HEK293T (cell line): ENCODE measurements around the gene ECE2.
"Not testable (repeated sequence)": the region's sequence is repeated elsewhere in the genome, so short reads cannot be mapped to it uniquely, and the experiment has no call there.

ENCODE experiments used
- CTCF ChIA-PET: fragments of 350-600 bp; formaldehyde crosslinking; extraction: SDS; loops from one replicate; lab custom pipeline; 2021; ENCODE audit warnings: antibody characterized with exemption, inconsistent platforms; lab: Yijun Ruan, JAX
- POLR2A ChIA-PET: fragments of 350-600 bp; formaldehyde crosslinking; extraction: SDS; loops from one replicate; lab custom pipeline; 2020; ENCODE audit warnings: antibody characterized with exemption, inconsistent platforms; lab: Yijun Ruan, JAX
- DNase-seq: peaks from one replicate; pipeline ENCODE4 v3.0.0; 2012; ENCODE audit warnings: mixed read lengths; ENCODE audit errors: extremely low spot score
- ARNT ChIP-seq: fragments of 450-650 bp; IDR thresholded peaks from 2 replicates; pipeline ENCODE4 v1.6.1; 2017; ENCODE audit warnings: mild to moderate bottlenecking
- BHLHE40 ChIP-seq: fragments of 450-650 bp; IDR thresholded peaks from 2 replicates; pipeline ENCODE4 v1.6.1; 2016; ENCODE audit warnings: mild to moderate bottlenecking, moderate library complexity, borderline replicate concordance
- CTBP1 ChIP-seq: fragments of 450-650 bp; IDR thresholded peaks from 2 replicates; pipeline ENCODE4 v1.6.1; 2016; ENCODE audit warnings: borderline replicate concordance
- ELF4 ChIP-seq: fragments of 450-650 bp; IDR thresholded peaks from 2 replicates; pipeline ENCODE4 v1.6.1; 2017; ENCODE audit warnings: antibody characterized with exemption
- FOXA1 ChIP-seq: fragments of 450-650 bp; IDR thresholded peaks from 2 replicates; pipeline ENCODE4 v1.6.1; 2016; ENCODE audit warnings: mild to moderate bottlenecking
- FOXK2 ChIP-seq: fragments of 450-650 bp; IDR thresholded peaks from 2 replicates; pipeline ENCODE4 v1.6.1; 2016; ENCODE audit warnings: mild to moderate bottlenecking
- FOXM1 ChIP-seq: fragments of 450-650 bp; IDR thresholded peaks from 2 replicates; pipeline ENCODE4 v1.6.1; 2017; ENCODE audit warnings: mild to moderate bottlenecking, borderline replicate concordance
- HDGF ChIP-seq: fragments of 450-650 bp; IDR thresholded peaks from 2 replicates; pipeline ENCODE4 v1.6.1; 2017; ENCODE audit warnings: antibody characterized with exemption, borderline replicate concordance
- L3MBTL2 ChIP-seq: fragments of 450-650 bp; conservative IDR thresholded peaks from 2 replicates; pipeline ENCODE4 v1.6.1; 2016; ENCODE audit warnings: mild to moderate bottlenecking
- LEF1 ChIP-seq: fragments of 450-650 bp; IDR thresholded peaks from 2 replicates; pipeline ENCODE4 v1.6.1; 2017; ENCODE audit warnings: mild to moderate bottlenecking, borderline replicate concordance
- NFRKB ChIP-seq: fragments of 450-650 bp; IDR thresholded peaks from 2 replicates; pipeline ENCODE4 v1.6.1; 2016; ENCODE audit warnings: mild to moderate bottlenecking, moderate library complexity
- SP1 ChIP-seq: fragments of 450-650 bp; IDR thresholded peaks from 2 replicates; pipeline ENCODE4 v1.6.1; 2017
- SUZ12 ChIP-seq: fragments of 450-650 bp; IDR thresholded peaks from 2 replicates; pipeline ENCODE4 v1.6.1; 2016; ENCODE audit warnings: mild to moderate bottlenecking
- TARDBP ChIP-seq: fragments of 450-650 bp; IDR thresholded peaks from 2 replicates; pipeline ENCODE4 v1.6.1; 2016
- ZNF384 ChIP-seq: fragments of 450-650 bp; IDR thresholded peaks from 2 replicates; pipeline ENCODE4 v1.6.1; 2016
- TF ChIP-seq, protein P1 (sequence below): fragments of 450-650 bp; IDR thresholded peaks from 2 replicates; pipeline ENCODE4 v1.6.1; 2016

Gene ECE2

DNA sequence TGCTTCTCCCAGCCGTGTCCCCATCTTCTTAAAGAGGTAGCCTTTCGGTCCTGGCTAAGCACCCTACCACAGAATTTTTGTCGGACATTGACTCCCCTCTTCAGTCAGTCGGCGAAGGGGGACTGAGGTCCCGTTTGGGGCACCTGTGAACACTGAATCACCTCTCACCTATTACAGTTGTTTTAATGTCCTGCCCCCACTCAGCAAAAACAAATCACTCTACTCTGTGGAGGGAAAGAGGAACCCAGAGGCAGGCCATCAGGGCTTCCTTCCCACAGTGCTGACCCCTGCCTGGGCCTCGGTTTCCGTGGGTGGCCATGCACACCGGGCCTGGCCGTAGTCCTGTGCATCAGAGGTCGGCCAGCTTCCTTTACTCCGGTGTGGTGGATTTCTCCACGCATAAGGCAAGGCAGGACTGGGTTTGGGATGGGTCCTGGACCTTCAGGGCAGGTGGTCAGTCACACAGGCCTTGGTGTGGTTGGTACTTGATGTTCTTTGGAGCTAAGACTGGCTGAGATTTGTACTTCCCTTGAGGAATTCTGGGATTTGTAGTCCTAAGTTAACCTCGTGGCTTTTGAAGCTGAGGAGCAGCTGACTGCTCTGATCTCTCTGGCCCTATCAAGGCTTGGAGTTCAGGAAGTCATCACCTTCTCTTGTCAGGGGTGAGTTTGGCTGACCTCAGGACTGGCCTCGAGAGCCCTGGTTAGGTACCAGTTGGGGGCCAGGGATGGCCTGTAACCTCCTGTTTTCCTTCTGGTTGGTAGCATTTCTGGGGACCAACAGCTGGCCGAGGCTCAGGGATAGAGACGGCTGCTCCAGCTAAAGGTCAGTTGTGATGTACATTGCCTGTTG, 61.0 kb downstream of the ECE2 start:
- ChIA-PET CTCF (interaction anchor here (1.1 kb wide), 1 partner anchor 12 kb away, joined by 7 read pairs; no protein-coding TSS in a partner anchor), POLR2A (interaction anchor here (1.7 kb wide), 1 partner anchor 26 kb away, joined by 9 read pairs; the partner anchor contains the start of genes CLCN2 and POLR2H)
- DNase-seq, result peak; percentile 22
- no peak for TF ChIP-seq TARDBP
- TF ChIP-seq BHLHE40, result no peak
- TF ChIP-seq ELF4, result no peak
- no peak for TF ChIP-seq HDGF
- no peak for TF ChIP-seq FOXA1
- TF ChIP-seq FOXM1, result no peak
- TF ChIP-seq CTBP1, result no peak
- no peak for TF ChIP-seq NFRKB

GRCh38 chr3:184337399-184337714, 61.5 kb downstream of the ECE2 start, which contains the start of gene FAM131A:
Gene FAM131A, plus strand, starts transcription at chr3:184337600. Its CDS starts 31 bp downstream, at chr3:184337631.
- TF ChIP-seq SUZ12, result no peak
- no peak for TF ChIP-seq ZNF384
- no peak for TF ChIP-seq TARDBP
- no peak for TF ChIP-seq HDGF
- no peak for TF ChIP-seq ELF4
- TF ChIP-seq, protein P1, sequence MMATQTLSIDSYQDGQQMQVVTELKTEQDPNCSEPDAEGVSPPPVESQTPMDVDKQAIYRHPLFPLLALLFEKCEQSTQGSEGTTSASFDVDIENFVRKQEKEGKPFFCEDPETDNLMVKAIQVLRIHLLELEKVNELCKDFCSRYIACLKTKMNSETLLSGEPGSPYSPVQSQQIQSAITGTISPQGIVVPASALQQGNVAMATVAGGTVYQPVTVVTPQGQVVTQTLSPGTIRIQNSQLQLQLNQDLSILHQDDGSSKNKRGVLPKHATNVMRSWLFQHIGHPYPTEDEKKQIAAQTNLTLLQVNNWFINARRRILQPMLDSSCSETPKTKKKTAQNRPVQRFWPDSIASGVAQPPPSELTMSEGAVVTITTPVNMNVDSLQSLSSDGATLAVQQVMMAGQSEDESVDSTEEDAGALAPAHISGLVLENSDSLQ, result no peak
- TF ChIP-seq SP1, result no peak
- TF ChIP-seq ARNT, result no peak
- no peak for TF ChIP-seq FOXK2
- TF ChIP-seq BHLHE40, result no peak
- TF ChIP-seq NFRKB, result no peak
- TF ChIP-seq L3MBTL2, result no peak
- TF ChIP-seq LEF1, result no peak
- no peak for TF ChIP-seq FOXM1
- no peak for TF ChIP-seq CTBP1
- TF ChIP-seq FOXA1, result no peak
- ChIA-PET CTCF (interaction anchor here (1.1 kb wide), 1 partner anchor 11 kb away, joined by 7 read pairs; no protein-coding TSS in a partner anchor), POLR2A (interaction anchor here (1.7 kb wide), 1 partner anchor 25 kb away, joined by 9 read pairs; the partner anchor contains the start of genes CLCN2 and POLR2H)
- no peak for DNase-seq

- CTCF ChIA-PET, result no interaction called here
- POLR2A ChIA-PET, result interaction anchor here (1.7 kb wide), 1 partner anchor 25 kb away, joined by 9 read pairs; the partner anchor contains the start of genes CLCN2 and POLR2H
- DNase-seq, result no peak
- TF ChIP-seq CTBP1, result no peak
- no peak for TF ChIP-seq FOXK2
- no peak for TF ChIP-seq BHLHE40
- no peak for TF ChIP-seq NFRKB
- no peak for TF ChIP-seq LEF1
- TF ChIP-seq ARNT, result no peak
- no peak for TF ChIP-seq L3MBTL2
- no peak for TF ChIP-seq SP1
- no peak for TF ChIP-seq ZNF384
- TF ChIP-seq TARDBP, result no peak
- TF ChIP-seq, protein P1, result no peak
- no peak for TF ChIP-seq ELF4
- no peak for TF ChIP-seq FOXM1
- no peak for TF ChIP-seq HDGF
- TF ChIP-seq FOXA1, result no peak
These were observed 62.2 kb downstream of the ECE2 start for GRCh38 chr3:184337981-184338380.

DNA sequence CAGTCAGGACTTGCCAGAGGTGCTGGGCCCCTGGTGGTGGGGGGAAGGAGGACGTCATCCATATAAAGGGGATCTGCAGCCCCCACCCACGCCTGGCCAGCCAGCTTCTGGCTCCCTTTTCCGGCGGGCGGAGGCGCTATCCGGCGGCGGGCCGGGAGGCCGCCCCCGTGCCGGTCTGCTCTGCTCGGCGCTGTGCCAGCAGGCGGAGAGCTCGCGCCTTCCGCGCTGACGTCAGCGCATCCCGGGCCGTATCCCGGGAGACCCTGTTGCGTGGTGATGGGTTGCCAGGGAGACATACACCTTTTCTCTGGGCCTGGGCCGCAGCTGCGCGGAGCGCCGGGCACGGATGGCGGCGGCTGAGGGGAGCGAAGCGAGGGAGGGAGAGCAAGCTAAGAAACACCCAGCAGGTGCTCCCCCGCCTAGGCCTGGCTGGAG, 62.7 kb downstream of the ECE2 start:
- CTCF ChIA-PET, result no interaction called here
- POLR2A ChIA-PET, result no interaction called here
- DNase-seq, result no peak
- TF ChIP-seq TARDBP, result no peak
- no peak for TF ChIP-seq HDGF
- no peak for TF ChIP-seq ELF4
- TF ChIP-seq, protein P1, result no peak
- no peak for TF ChIP-seq FOXK2
- no peak for TF ChIP-seq SP1
- TF ChIP-seq FOXM1, result no peak
- no peak for TF ChIP-seq FOXA1
- no peak for TF ChIP-seq BHLHE40
- TF ChIP-seq NFRKB, result no peak
- TF ChIP-seq L3MBTL2, result no peak
- no peak for TF ChIP-seq LEF1
- TF ChIP-seq SUZ12, result no peak
- TF ChIP-seq ARNT, result no peak
- no peak for TF ChIP-seq ZNF384
- no peak for TF ChIP-seq CTBP1

GRCh38 chr3:184339001-184339400, 63.2 kb downstream of the ECE2 start:
- ChIA-PET POLR2A (interaction anchor here (0.7 kb wide), 1 partner anchor 36 kb away, joined by 3 read pairs; no protein-coding TSS in a partner anchor), CTCF (interaction anchor here (0.6 kb wide), 1 partner anchor 204 kb away, joined by 8 read pairs; no protein-coding TSS in a partner anchor)
- TF ChIP-seq ELF4 (no peak), BHLHE40 (no peak), HDGF (no peak), CTBP1 (no peak), ZNF384 (no peak), ARNT (no peak), L3MBTL2 (no peak), FOXA1 (no peak), FOXM1 (no peak), SUZ12 (no peak), LEF1 (no peak), FOXK2 (no peak), SP1 (no peak)
- TF ChIP-seq, protein P1, result no peak
- DNase-seq, result no peak

- ChIA-PET CTCF (interaction anchor here (0.6 kb wide), 1 partner anchor 203 kb away, joined by 8 read pairs; no protein-coding TSS in a partner anchor), POLR2A (interaction anchor here (0.7 kb wide), 1 partner anchor 37 kb away, joined by 3 read pairs; no protein-coding TSS in a partner anchor)
- not testable (repeated sequence) for DNase-seq
These were observed 63.8 kb downstream of the ECE2 start for GRCh38 chr3:184339451-184340135.
